GM19193 (cell line): ENCODE results near the gene GPR55.

Experiments used
- POLR2A ChIP-seq: IDR thresholded peaks from 4 replicates; pipeline ENCODE4 v1.6.1; 2011; ENCODE audit not compliant: insufficient read depth, insufficient read length; ENCODE audit errors: extremely low read depth

GPR55 gene

GRCh38 chr2:230877759-230878598, 47.1 kb downstream of the GPR55 start:
- TF ChIP-seq POLR2A: no peak

- TF ChIP-seq POLR2A: no peak
Observed at GRCh38 chr2:230877116-230877758, 47.8 kb downstream of the GPR55 start.

DNA sequence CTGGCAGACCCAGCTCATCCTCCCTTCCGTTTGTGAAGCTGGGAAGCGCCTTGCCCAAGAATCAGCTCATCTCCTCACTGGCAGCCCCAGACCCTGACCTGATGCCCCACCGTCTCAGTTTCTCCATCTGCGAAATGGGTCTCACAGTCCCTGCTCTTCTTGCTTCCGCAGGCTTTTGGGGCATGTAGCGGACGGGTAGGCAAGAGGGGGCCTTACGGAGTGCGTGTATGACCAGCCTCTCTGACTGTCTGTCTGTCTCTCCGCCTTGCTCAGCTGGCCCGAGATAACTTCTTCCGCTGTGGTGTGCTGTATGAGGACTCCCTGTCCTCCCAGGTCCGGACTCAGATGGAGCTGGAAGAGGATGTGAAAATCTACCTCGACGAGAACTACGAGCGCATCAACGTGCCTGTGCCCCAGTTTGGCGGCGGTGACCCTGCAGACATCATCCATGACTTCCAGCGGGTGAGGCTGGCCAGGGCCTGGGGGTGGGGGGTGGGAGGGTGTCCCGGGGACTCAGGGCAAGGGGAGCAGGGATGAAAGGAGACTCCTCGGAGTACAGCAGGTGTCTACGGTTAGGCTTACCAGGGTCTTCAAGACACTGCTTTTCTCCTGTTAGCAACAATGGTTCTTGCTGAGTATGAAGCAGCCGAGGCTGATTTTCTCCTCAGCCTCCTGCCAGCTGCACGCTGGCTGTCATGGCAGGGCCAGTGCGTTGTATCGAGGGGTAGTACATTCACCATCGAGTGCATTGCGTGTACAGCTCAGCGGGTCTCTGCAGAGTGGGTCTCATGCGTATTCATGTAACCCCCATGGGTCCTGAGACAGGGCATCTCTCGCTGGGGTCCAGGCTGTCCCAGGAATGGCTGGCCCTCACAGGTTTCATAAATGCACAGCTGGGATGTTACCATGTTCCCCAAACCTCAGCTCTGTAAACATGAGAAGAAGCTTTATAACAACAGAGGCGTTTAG, 49.4 kb downstream of the GPR55 start:
- no peak for TF ChIP-seq POLR2A

DNA sequence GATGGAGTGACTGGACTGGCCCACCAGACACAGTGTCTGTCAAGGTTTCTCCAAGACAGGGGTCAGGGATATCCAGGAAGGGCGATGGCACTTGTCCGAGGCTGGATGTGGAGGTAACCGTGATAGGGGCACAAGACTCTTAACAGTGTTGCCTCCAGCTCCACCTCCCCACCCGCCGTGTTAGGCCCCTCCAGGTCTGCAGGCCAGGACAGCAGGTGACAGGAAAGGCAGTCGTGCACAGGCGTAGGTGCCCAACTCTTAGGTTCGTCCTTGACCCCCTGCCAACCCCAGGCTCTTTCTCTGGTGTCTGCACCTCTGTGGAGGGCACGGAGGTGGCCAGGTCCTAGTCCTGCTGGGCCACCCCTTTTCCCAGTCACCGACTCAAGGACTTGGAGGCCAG, 50.2 kb downstream of the GPR55 start:
- TF ChIP-seq POLR2A: no peak

- TF ChIP-seq POLR2A: no peak
Observed at GRCh38 chr2:230874456-230874855, 50.6 kb downstream of the GPR55 start.

- peak; percentile 18 for TF ChIP-seq POLR2A
Observed at GRCh38 chr2:230873661-230874401, 51.2 kb downstream of the GPR55 start.

GRCh38 chr2:230872968-230873660, 51.9 kb downstream of the GPR55 start:
- peak; percentile 52 for TF ChIP-seq POLR2A

DNA sequence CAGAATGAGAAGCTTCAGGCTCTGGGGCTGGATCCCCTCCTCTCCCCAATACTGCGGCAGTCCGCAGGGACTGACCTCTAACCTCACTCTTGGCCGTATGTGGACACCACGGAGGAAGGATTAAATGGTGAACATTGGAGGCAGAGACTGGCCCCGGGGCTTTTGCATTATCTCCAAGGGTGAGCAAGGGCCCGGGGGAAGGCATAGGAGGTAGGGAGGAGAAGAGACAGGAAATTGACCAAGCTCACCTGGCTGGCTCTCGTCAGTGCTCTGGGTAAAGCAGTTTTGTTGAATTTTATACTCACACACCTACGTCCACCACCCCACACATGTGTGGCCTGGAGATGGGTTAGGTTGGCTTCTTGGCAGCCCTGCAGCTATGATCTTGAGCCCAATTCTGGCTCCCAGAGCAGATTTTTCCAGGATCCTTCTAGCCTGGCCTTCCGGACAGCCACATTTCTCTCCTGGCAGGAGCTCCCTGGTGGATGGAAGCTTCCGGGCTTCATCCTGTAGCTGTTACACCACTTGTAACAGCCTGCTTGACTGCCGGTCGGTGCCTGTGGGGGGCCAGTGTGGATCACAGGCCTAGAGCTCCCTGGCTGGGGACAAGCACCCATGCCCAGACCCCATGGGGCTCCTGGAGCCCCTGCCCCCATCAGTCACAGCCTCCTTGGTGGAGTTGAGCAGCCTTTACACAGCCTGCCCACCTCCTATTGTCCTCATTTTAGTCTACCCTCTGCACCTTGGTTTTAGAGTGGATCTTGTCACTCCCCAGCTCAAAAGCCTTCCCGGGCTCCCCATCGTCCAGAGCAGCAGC, 52.7 kb downstream of the GPR55 start:
- TF ChIP-seq POLR2A: no peak

GRCh38 chr2:230871361-230872150, 53.5 kb downstream of the GPR55 start:
- TF ChIP-seq POLR2A: peak; percentile 6

DNA sequence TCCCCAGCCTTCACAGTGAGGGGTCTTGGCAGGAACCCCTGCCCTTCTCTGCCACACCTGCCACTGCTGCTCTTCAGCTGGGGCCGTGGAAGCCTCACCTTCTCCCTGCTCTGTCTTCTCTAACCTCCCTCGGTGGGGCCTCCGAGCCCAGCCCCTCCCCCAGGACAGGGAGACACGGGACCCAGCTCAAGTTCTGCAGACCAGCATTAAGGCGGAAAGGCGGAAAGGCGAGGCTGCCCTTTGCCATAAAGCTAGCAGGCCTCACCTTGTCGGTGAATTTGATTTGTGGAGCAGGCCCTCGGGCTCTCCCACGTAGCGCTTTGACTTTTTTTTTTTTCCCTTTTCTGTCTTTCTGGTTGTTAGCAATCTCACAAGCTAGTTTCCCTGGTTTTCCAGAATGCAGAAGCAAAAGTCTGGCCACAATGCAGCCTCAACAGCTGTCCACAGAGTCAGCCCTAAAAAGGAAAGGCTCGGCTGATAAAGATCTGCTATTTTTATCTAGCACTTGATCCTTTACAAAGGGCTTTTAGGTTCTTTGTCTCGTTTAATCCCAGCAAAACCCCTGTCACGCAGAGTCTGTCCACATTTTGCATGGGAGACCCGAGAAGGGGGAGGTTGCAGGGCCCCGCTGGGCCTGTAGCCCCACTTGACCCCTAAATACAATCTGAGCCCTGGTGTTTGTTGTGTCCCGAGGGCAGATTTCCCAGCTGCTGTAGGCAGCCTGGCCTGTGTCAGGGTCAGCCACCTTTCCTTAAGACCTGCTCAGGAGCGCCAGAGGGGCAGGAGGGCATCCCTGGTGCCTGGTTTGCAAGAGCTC, 54.3 kb downstream of the GPR55 start:
- TF ChIP-seq POLR2A: peak; percentile 8

DNA sequence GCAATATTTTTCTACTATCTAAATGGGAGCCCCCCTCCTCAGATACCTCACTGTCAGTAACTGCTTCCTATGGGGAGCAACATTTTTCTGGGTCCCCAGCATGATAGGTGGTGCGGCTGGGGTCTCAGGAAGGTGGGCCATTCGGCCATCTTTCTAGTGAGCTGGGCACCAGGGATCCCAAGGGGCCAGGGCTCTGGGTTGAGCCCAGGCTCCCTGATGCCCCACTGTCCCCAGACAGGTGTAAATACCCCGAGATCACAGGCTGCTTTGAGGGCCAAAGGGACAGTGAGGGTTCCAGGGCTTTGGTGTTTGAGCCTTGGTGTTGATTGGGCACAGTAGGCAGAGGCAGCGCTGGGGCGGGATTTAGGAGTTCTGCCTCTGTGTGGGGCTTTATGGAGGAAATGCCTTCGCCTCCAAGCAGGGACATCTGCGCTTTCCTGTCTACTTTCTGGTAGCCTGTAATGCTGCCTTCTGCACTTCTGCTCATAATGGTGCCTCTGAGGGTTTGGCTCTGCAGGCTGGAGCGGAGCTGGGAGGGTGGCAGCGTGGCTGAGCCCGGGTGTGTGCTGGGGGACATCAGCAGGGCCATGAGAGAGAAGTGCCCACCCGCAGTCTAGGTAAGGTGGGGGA, 55.0 kb downstream of the GPR55 start:
- TF ChIP-seq POLR2A: no peak
